SJSA1 (cell line): ENCODE results near the gene KLHL30. TPM values are rescaled to one million over a fixed set of nuclear protein-coding genes. Genes with fewer than 3 reads are reported as not detected.

Source experiments
- DNase-seq, 2 experiments: peaks; one replicate each; pipeline ENCODE4 v3.0.0-alpha.2; 2015 to 2020; ENCODE audit warnings: low spot score in 2 of 2, low read depth in 1 of 2
- H3K27ac ChIP-seq: fragments of 250-450 bp; sonication (Bioruptor Pico); 2 replicates; pipeline ENCODE4 v1.5.1; 2020; ENCODE audit warnings: mild to moderate bottlenecking, moderate library complexity
- H3K27me3 ChIP-seq: fragments of 250-450 bp; sonication (Bioruptor Pico); replicated peaks from 2 replicates; pipeline ENCODE4 v1.5.1; 2020; ENCODE audit warnings: mild to moderate bottlenecking, moderate library complexity
- H3K36me3 ChIP-seq: fragments of 250-450 bp; sonication (Bioruptor Pico); 2 replicates; pipeline ENCODE4 v1.5.1; 2020; ENCODE audit warnings: mild to moderate bottlenecking
- H3K4me1 ChIP-seq: fragments of 250-450 bp; sonication (Bioruptor Pico); replicated peaks from 2 replicates; pipeline ENCODE4 v1.6.1; 2021; ENCODE audit warnings: mild to moderate bottlenecking
- H3K4me3 ChIP-seq: fragments of 250-450 bp; sonication (Bioruptor Pico); 2 replicates; pipeline ENCODE4 v1.5.1; 2020; ENCODE audit warnings: mild to moderate bottlenecking
- H3K9me3 ChIP-seq: fragments of 250-450 bp; sonication (Bioruptor Pico); replicated peaks from 2 replicates; pipeline ENCODE4 v1.5.1; 2020; ENCODE audit warnings: mild to moderate bottlenecking
- total RNA-seq: library from RNA; depleted of rRNA; stranded (reverse); fragments of >200 nt; shearing (Covaris generic); gene quantifications from 2 replicates; pipeline ENCODE4 v1.2.3, GENCODE V29; 2014

KLHL30 gene
- total RNA-seq, 1 experiment from 2014 or later = 1.5 TPM

- no peak for DNase-seq
- Histone ChIP-seq H3K4me3 (no peak overlapping the region), H3K27me3 (no peaks in the 10 kb centered on the region), H3K9me3 (no peaks in the 10 kb centered on the region), H3K27ac (no peak overlapping the region), H3K36me3 (no peaks in the 10 kb centered on the region), H3K4me1 (peaks cover 15% of the 10 kb centered on the region)
Observed at GRCh38 chr2:238128534-238129001, 9.9 kb upstream of the KLHL30 start.

GRCh38 chr2:238129166-238130010 lies 9.1 kb upstream of the KLHL30 start:
- Histone ChIP-seq H3K4me3 (no peak overlapping the region), H3K4me1 (peaks cover 15% of the 10 kb centered on the region), H3K36me3 (no peaks in the 10 kb centered on the region), H3K9me3 (no peaks in the 10 kb centered on the region), H3K27ac (no peak overlapping the region), H3K27me3 (no peaks in the 10 kb centered on the region)
- DNase-seq = no peak

- H3K27me3 ChIP-seq = no peaks in the 10 kb centered on the region
- DNase-seq = no peak
- no peaks in the 10 kb centered on the region for H3K9me3 ChIP-seq
Observed at GRCh38 chr2:238130111-238130695, 8.3 kb upstream of the KLHL30 start.

GRCh38 chr2:238130696-238131628 lies 7.5 kb upstream of the KLHL30 start:
- no peak overlapping the region for H3K4me3 ChIP-seq
- H3K9me3 ChIP-seq = no peaks in the 10 kb centered on the region
- no peaks in the 10 kb centered on the region for H3K27me3 ChIP-seq
- no peaks in the 10 kb centered on the region for H3K36me3 ChIP-seq
- H3K4me1 ChIP-seq = peaks cover 15% of the 10 kb centered on the region
- no peak overlapping the region for H3K27ac ChIP-seq
- no peak for DNase-seq

More at GRCh38 chr2:238130111-238130695, 8.3 kb upstream of the KLHL30 start:
- peaks cover 15% of the 10 kb centered on the region for H3K4me1 ChIP-seq
- no peaks in the 10 kb centered on the region for H3K36me3 ChIP-seq
- no peak overlapping the region for H3K4me3 ChIP-seq
- no peak overlapping the region for H3K27ac ChIP-seq

DNA sequence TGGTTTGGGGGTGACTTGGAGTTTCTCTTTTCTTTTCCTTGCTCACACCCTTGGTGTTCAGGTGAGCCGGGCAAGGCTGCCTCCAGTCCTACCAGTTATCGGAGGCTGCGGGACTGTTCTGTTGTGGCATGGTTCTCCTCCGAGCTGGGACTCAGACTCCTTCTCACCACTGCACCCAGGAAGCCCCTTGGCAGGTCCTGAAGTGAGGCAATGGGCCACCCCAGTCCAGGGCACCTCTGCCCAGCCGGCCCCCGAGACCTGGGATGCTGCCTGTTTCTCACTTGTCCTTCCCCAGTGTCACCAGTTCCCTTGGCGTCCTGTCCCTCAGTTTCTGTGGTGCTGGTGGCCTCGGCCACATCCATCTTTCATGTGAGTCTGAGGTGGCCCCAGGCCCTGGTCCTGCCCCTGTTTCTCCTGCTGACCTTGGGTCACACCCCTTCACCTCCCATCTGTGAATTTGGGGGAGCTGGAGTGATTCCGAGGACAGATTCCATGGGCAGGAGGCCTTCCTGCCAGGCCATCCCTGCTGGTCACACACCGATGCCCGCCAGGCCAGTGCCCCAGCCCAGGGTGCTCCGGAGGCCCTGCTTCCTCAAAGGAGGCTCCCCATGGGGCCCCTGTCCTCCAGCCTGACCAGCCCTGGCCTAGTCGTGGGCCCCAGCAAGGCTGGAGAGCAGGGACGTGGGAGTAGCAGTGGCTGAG lies 6.6 kb upstream of the KLHL30 start:
- no peaks in the 10 kb centered on the region for H3K36me3 ChIP-seq
- H3K4me1 ChIP-seq = peaks cover 9% of the 10 kb centered on the region
- no peaks in the 10 kb centered on the region for H3K27me3 ChIP-seq
- H3K9me3 ChIP-seq = no peaks in the 10 kb centered on the region
- DNase-seq = no peak
- H3K27ac ChIP-seq = no peak overlapping the region
- no peak overlapping the region for H3K4me3 ChIP-seq

GRCh38 chr2:238132463-238133450 lies 5.7 kb upstream of the KLHL30 start:
- Histone ChIP-seq H3K9me3 (no peaks in the 10 kb centered on the region), H3K27me3 (no peaks in the 10 kb centered on the region), H3K4me3 (no peak overlapping the region), H3K4me1 (peaks cover under 1% of the 10 kb centered on the region), H3K27ac (no peak overlapping the region), H3K36me3 (no peaks in the 10 kb centered on the region)
- DNase-seq = no peak

GRCh38 chr2:238133499-238134392 lies 4.7 kb upstream of the KLHL30 start:
- H3K36me3 ChIP-seq = no peaks in the 10 kb centered on the region
- DNase-seq = no peak
- H3K27me3 ChIP-seq = no peaks in the 10 kb centered on the region
- no peaks in the 10 kb centered on the region for H3K9me3 ChIP-seq
- no peak overlapping the region for H3K4me3 ChIP-seq
- peaks cover 4% of the 10 kb centered on the region for H3K4me1 ChIP-seq
- H3K27ac ChIP-seq = no peak overlapping the region

- H3K4me3 ChIP-seq = no peak overlapping the region
- no peaks in the 10 kb centered on the region for H3K27me3 ChIP-seq
- no peak overlapping the region for H3K27ac ChIP-seq
- H3K4me1 ChIP-seq = peaks cover 10% of the 10 kb centered on the region
- no peaks in the 10 kb centered on the region for H3K9me3 ChIP-seq
- DNase-seq = no peak
- H3K36me3 ChIP-seq = no peaks in the 10 kb centered on the region
Observed at GRCh38 chr2:238134393-238134785, 4.1 kb upstream of the KLHL30 start.

- no peaks in the 10 kb centered on the region for H3K27me3 ChIP-seq
- no peak for DNase-seq
- H3K27ac ChIP-seq = no peak overlapping the region
- peaks cover 11% of the 10 kb centered on the region for H3K4me1 ChIP-seq
- H3K9me3 ChIP-seq = no peaks in the 10 kb centered on the region
- no peaks in the 10 kb centered on the region for H3K36me3 ChIP-seq
- H3K4me3 ChIP-seq = no peak overlapping the region
Observed at GRCh38 chr2:238135601-238136150, 2.8 kb upstream of the KLHL30 start.

DNA sequence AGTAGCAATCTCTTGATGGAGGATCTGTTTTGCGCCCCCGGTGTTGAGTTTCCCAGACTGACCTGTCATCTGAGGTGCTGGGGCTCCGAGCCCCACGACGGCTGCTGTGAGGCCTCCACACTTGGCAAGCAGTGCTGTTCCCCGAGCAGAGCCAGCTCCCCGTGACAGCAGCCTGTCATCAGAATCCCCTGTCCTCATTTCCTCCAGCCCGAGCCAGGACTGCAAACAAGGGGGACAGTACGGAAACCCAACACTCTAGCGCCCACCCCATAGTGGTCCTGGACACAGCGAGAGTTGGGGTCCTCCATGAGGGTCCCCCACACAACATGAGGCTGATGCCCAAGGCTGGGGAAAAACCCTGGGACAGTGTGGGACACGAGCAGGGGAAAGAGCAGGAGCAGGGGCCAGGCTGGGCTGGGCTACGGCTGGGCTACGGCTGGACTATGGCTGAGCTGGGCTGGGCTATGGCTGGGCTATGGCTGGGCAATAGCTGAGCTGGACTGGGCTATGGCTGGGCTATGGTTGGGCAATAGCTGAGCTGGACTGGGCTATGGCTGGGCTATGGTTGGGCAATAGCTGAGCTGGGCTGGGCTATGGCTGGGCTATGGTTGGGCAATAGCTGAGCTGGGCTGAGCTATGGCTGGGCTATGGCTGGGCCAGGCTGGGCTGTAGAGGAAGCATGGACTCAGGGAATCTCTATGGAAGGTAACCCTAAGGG lies 1.5 kb upstream of the KLHL30 start:
- no peaks in the 10 kb centered on the region for H3K36me3 ChIP-seq
- no peak overlapping the region for H3K27ac ChIP-seq
- no peaks in the 10 kb centered on the region for H3K27me3 ChIP-seq
- H3K4me3 ChIP-seq = no peak overlapping the region
- peaks cover 24% of the 10 kb centered on the region for H3K4me1 ChIP-seq
- no peak for DNase-seq
- H3K9me3 ChIP-seq = no peaks in the 10 kb centered on the region

DNA sequence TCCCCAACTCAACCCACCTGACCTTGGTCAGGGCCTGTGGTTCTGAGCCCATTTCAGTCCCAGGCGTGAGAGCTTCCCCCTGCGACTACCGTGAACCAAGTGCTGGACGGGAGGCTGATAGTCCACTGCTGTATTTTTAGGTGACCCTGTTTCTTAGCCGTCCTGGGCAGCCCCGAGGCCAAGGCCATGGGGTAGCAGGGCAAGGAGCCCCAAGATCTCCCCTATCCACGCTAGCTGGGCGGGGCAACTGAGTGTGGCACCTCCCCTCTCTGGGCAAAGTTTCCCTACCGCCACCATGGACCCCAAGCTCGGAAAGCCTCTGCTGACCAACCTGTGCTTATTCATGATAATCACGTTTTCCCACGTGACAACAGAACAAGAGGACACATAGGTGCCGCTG lies 583 bp upstream of the KLHL30 start:
- no peak overlapping the region for H3K4me3 ChIP-seq
- no peak overlapping the region for H3K27ac ChIP-seq
- H3K36me3 ChIP-seq = no peaks in the 10 kb centered on the region
- no peak for DNase-seq
- H3K9me3 ChIP-seq = no peaks in the 10 kb centered on the region
- H3K27me3 ChIP-seq = no peaks in the 10 kb centered on the region
- peaks cover 33% of the 10 kb centered on the region for H3K4me1 ChIP-seq
